Gastroesophageal sphincter (tissue), 2 donors: ENCODE data around the gene CCDC170.

Source experiments
- EP300 ChIP-seq: sonication (generic); formaldehyde crosslinking; IDR thresholded peaks from one replicate; pipeline ENCODE4 v1.6.1; 2017; ENCODE audit warnings: antibody characterized with exemption, mild to moderate bottlenecking
- POLR2AphosphoS5 ChIP-seq: sonication (generic); formaldehyde crosslinking; IDR thresholded peaks from one replicate; pipeline ENCODE4 v1.6.1; 2017; ENCODE audit warnings: antibody characterized with exemption

DNA sequence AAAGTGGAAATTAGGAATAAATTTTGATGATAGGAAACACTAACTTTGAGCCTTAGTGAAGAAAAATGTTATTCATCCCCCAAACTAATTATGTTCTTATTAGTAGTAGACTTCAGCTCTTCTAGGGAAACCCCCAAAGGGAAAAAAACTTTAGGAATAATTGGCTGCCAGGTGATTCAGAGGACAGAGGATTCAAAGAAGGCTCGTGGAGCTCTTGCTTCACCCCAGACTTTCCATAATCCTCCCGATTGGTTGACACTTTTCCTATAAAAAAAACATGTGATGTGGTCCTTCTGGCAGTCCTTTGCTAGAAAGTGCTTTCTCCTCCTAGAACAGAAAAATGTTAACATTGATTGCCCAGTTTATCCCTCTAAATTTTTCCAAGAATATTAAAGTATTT is 5.6 kb upstream of the CCDC170 start:
- TF ChIP-seq EP300 = no peak
- TF ChIP-seq POLR2AphosphoS5 = no peak
